OCI-M2 (cell line): Measurements from ENCODE around the gene CFAP126.
"Not testable (repeated sequence)": the region's sequence is repeated elsewhere in the genome, so short reads cannot be mapped to it uniquely, and the experiment has no call there.

ENCODE experiments used
- DNase-seq: peaks from one replicate; lab custom pipeline; 2025; ENCODE audit not compliant: unreplicated experiment; lab: John Stamatoyannopoulos, UW

CFAP126 gene

DNA sequence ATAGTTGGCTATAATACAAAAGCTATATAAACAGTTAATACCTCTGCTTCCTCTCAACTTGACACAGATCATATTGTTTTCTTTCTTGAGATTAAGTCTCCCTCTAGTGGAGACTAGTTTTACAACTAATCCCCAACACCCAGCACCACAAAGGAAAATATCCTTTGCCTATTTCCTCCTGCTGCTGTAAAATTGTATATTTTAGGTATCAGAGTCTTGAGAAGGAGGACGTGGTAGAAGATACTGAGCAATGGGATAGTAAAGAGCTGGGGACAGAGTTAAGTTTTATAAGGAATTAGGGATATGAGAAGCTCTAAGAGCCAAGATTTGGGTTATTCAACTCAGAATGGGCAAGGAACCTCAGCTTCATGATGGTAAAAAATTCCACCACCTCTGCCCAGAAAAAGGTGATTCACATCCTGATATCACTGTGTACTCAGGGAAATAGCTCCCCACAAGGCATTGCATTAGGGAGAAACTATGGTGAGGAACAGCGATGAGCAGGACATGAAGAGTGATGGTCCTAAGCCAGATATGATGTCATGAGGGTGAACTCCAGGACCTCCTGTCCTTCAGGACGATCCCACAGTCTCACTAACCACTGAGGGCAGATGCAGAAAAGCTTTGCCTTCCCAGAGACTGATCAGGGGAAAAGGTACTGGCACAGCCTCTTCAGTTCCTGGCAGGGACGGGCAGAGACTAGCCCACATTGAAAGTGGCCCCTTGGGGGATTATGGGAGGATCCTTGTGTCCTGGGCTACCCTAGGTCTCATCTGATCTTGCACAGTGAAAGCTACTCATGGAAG is 14.7 kb upstream of the CFAP126 start:
- DNase-seq, result no peak

DNA sequence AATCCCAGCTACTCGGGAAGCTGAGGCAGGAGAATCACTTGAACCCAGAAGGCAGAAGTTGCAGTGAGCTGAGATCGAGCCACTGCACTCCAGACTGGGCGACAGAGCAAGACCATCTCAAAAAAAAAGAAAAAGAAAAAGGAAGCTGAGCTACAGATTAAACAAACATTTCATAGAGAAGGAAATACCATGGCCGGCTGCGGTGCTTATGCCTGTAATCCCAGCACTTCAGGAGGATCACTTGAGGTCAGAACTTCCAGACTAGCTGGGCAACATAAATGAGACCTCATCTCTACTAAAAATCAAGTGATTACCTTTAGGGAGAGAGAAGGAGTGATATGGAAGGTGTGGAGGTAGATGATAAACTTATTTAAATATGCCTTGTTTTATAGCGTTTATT is 14.0 kb upstream of the CFAP126 start:
- DNase-seq, result no peak

DNA sequence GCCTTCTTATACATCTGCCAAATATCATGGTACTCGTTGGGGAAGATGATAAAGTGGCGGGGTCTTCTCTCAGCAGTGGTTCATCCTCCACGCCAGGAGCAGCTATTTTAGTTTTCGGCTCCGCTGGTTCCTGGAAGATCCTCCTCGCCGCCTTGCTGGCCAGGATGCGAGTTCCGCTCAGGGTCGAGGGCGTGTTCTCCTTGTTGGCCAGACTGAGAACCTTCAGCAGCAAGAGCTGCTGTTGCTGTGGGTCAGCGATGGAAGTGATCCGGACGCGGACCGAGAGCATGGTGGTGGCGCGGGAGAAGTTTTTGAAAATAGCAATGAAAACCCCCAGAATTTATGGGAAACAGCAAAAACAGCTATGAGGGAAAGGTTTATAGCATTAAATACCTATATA is 11.4 kb upstream of the CFAP126 start:
- DNase-seq, result no peak

GRCh38 chr1:161378014-161378413 is 10.3 kb upstream of the CFAP126 start:
- no peak for DNase-seq

GRCh38 chr1:161374373-161374772 is 6.7 kb upstream of the CFAP126 start:
- DNase-seq, result no peak

- no peak for DNase-seq
Observed at GRCh38 chr1:161373442-161373841, 5.8 kb upstream of the CFAP126 start.

GRCh38 chr1:161365207-161365606 is 2.5 kb downstream of the CFAP126 start:
- no peak for DNase-seq

DNA sequence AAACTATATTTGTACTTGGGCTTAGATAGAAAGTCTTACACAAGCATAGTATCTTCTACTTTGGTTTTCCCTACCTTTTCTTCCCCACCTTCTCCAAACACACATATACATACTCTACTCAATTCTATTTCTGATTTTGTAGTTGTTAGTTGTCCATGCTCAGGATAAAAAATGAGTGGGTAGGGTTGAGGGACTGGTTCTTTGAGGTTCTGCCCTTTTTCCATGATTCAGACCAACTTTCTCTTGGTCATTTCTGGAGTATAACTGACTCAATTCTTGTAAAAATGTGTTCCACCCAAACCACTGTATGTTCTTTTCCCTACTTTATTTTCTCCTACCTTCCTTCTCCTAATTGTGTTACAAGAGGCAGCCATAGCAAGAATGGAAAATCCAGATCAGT is 3.3 kb downstream of the CFAP126 start:
- no peak for DNase-seq

GRCh38 chr1:161359291-161359690 is 8.4 kb downstream of the CFAP126 start:
- DNase-seq, result no peak

DNA sequence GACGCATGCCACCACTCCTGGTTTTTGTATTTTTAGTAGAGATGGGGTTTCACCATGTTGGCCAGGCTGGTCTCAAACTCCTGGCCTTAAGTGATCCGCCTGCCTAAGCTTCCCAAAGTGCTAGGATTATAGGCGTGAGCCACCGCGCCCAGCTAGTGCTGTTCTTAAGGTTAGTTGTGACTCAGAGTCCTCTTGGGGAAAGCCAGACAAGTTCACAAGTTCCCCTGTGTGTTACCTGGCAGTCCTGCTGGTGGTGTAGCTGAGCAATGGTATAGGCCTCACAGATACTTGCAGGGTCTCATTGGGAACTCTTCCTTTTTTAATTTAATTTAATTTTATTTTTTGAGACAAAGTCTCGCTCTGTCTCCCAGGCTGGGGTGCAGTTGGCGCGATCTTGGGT is 10.6 kb downstream of the CFAP126 start:
- no peak for DNase-seq

DNA sequence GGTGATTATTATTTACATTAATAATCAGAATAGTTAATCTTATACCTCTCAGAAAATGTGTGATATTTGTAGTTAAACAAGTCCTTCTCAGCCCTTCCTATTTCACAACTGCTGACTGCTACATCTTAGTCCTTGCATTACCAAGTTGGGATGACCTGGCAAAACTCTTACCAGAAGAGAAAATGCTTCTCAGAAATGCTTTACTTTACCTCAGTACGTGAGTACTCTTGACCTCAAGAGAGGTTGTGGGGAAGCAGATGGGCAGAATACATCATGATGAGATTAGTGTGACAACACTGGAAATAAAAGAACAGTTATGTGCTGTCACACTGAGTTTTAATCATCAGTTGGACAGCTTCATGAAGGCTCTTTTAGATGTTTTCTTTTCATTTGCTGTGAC is 16.2 kb downstream of the CFAP126 start:
- no peak for DNase-seq

GRCh38 chr1:161350671-161351070 is 17.0 kb downstream of the CFAP126 start:
- DNase-seq, result no peak

- DNase-seq, result no peak
Observed at GRCh38 chr1:161342821-161343220, 24.9 kb downstream of the CFAP126 start.

DNA sequence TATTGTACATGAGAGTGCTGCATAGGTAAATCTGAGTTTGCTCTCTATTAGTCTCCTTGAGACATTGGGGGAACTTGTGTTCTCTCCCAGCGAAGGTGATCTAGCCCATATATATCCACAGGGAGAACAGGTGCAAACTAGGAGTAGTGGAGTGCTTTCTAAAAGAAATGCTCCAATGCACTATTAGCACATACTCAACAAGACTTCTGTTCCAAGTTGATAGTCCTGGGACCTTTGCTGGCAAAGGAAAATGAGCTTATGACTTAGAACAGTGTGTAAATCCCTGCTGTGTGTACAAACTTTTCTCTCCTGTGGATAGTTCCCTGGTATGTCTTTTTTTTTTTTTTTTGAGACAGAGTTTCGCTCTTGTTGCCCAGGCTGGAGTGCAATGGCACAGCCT is 25.5 kb downstream of the CFAP126 start:
- DNase-seq, result no peak

DNA sequence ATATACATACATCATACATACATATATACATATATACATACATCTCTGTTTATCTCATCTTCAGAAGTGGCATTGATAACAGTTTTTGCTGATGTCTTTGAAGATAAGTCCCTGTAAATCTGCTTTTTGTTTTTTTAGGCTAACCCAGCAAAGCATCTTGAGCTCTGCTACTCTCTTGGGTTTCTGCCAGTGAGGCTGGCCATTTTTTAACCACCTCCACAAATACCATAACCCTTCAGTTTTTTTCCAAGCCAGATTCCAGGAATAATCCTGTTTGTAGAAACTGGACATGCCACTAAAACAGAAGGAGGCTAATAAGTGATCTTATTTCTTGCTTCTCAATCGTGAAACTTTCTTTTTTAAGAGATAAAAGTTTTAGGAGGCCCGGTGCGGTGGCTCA is 31.9 kb downstream of the CFAP126 start:
- DNase-seq, result no peak

GRCh38 chr1:161333166-161333565 is 34.5 kb downstream of the CFAP126 start:
- no peak for DNase-seq

- DNase-seq, result no peak
Observed at GRCh38 chr1:161330346-161330745, 37.3 kb downstream of the CFAP126 start.

DNA sequence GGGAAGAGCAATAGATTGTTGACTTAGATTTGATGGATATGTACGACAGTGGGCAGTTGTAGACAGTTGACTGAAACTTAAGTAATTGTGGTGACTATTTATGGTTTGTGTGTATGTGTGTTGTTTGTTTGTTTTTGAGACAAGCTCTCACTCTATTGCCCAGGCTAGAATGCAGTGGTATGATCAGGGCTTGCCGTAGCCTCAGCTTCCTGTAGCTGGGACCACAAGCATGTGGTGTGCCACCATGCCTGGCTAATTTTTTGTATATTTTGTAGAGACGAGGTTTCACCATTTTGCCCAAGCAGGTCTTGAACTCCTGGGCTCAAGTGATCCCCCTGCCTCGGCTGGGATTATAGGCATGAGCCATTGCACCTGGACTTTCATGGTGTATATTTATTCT is 43.7 kb downstream of the CFAP126 start:
- no peak for DNase-seq

DNA sequence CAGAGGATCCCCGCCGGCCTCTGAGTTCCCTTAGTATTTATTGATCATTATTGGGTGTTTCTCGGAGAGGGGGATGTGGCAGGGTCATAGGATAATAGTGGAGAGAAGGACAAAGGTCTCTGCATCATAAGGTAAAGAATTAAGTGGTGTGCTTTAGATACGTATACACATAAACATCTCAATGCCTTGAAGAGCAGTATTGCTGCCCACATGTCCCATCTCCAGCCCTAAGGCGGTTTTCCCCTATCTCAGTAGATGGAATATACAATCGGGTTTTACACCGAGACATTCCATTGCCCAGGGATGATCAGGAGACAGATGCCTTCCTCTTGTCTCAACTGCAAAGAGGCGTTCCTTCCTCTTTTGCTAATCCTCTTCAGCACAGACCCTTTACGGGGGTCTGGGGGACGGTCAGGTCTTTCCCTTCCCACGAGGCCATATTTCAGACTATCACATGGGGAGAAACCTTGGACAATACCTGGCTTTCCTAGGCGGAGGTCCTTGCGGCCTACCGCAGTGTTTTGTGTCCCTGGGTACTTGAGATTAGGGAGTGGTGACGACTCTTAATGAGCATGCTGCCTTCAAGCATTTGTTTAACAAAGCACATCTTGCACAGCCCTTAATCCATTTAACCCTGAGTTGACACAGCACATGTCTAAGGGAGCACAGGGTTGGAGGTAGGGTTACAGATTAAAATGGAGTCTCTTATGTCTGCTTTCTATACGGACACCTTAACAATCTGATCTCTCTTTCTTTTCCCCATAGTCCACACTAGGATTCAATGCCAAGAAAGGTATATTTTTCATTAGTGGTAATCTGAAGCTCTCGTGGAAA is 51.6 kb downstream of the CFAP126 start:
- not testable (repeated sequence) for DNase-seq
